Glutamatergic neuron (in vitro differentiated cells): ENCODE results near the gene ABLIM1. TPM values are rescaled to one million over a fixed set of nuclear protein-coding genes. Genes with fewer than 3 reads are reported as not detected.

ENCODE experiments used
- DNase-seq: peaks from one replicate; pipeline ENCODE4 v3.0.0; 2022
- H3K27ac Mint-ChIP-seq: one replicate; pipeline ENCODE4 v1.8.0; 2020; ENCODE audit warnings: mild to moderate bottlenecking, mixed read lengths, inconsistent platforms; ENCODE audit not compliant: unreplicated experiment
- H3K27me3 Mint-ChIP-seq: one replicate; pipeline ENCODE4 v1.8.0; 2020; ENCODE audit warnings: mild to moderate bottlenecking, moderate library complexity, mixed read lengths, inconsistent platforms; ENCODE audit not compliant: unreplicated experiment
- H3K36me3 Mint-ChIP-seq: one replicate; pipeline ENCODE4 v1.8.0; 2020; ENCODE audit warnings: mild to moderate bottlenecking, mixed read lengths, inconsistent platforms; ENCODE audit not compliant: unreplicated experiment
- H3K4me1 Mint-ChIP-seq: one replicate; pipeline ENCODE4 v1.8.0; 2020; ENCODE audit warnings: mild to moderate bottlenecking, low read depth, mixed read lengths, inconsistent platforms; ENCODE audit not compliant: unreplicated experiment
- H3K4me3 Mint-ChIP-seq: one replicate; pipeline ENCODE4 v1.8.0; 2020; ENCODE audit warnings: mild to moderate bottlenecking, mixed read lengths, inconsistent platforms; ENCODE audit not compliant: unreplicated experiment
- H3K9me3 Mint-ChIP-seq: one replicate; pipeline ENCODE4 v1.8.0; 2020; ENCODE audit warnings: mild to moderate bottlenecking, moderate library complexity, mixed read lengths, inconsistent platforms; ENCODE audit not compliant: unreplicated experiment
- CTCF ChIP-seq: fragments of 200-600 bp; sonication (generic); IDR thresholded peaks from one replicate; pipeline ENCODE4 v1.5.0; 2021; ENCODE audit not compliant: partially characterized antibody, unreplicated experiment
- total RNA-seq: library from RNA; stranded (reverse); fragmentation: NEBNext Ultra II Directional; extraction: Animal tissue kit (Norgen Biotek cat#: 25700); gene quantifications from one replicate; pipeline ENCODE4 v1.2.1, GENCODE V29; 2021; ENCODE audit not compliant: unreplicated experiment

The ABLIM1 gene
- total RNA-seq, 1 donor from 2014 or later: 25.7 TPM

GRCh38 chr10:114453576-114453975 lies 204.5 kb downstream of the ABLIM1 start:
- H3K27me3 Mint-ChIP-seq: peaks cover 2% of the 10 kb centered on the region
- H3K36me3 Mint-ChIP-seq: no peaks in the 10 kb centered on the region
- DNase-seq: no peak
- no peaks in the 10 kb centered on the region for H3K9me3 Mint-ChIP-seq
- no peak for TF ChIP-seq CTCF
- H3K27ac Mint-ChIP-seq: no peak overlapping the region
- H3K4me1 Mint-ChIP-seq: no peaks in the 10 kb centered on the region
- H3K4me3 Mint-ChIP-seq: no peak overlapping the region

GRCh38 chr10:114448897-114449296 lies 209.2 kb downstream of the ABLIM1 start:
- no peaks in the 10 kb centered on the region for H3K27me3 Mint-ChIP-seq
- no peak for DNase-seq
- no peaks in the 10 kb centered on the region for H3K9me3 Mint-ChIP-seq
- no peak overlapping the region for H3K4me3 Mint-ChIP-seq
- no peaks in the 10 kb centered on the region for H3K36me3 Mint-ChIP-seq
- H3K27ac Mint-ChIP-seq: no peak overlapping the region
- no peaks in the 10 kb centered on the region for H3K4me1 Mint-ChIP-seq
- TF ChIP-seq CTCF: no peak

- peaks cover 3% of the 10 kb centered on the region for H3K27me3 Mint-ChIP-seq
- no peak overlapping the region for H3K4me3 Mint-ChIP-seq
- H3K4me1 Mint-ChIP-seq: no peaks in the 10 kb centered on the region
- no peak overlapping the region for H3K27ac Mint-ChIP-seq
- no peak for DNase-seq
- no peaks in the 10 kb centered on the region for H3K36me3 Mint-ChIP-seq
- no peak for TF ChIP-seq CTCF
- H3K9me3 Mint-ChIP-seq: no peaks in the 10 kb centered on the region
These were observed 212.7 kb downstream of the ABLIM1 start for GRCh38 chr10:114445332-114445731.

- Mint-ChIP-seq H3K4me3 (no peak overlapping the region), H3K36me3 (no peaks in the 10 kb centered on the region), H3K9me3 (no peaks in the 10 kb centered on the region), H3K4me1 (no peaks in the 10 kb centered on the region), H3K27ac (no peak overlapping the region), H3K27me3 (peaks cover 3% of the 10 kb centered on the region)
- TF ChIP-seq CTCF: no peak
- DNase-seq: no peak
These were observed 213.3 kb downstream of the ABLIM1 start for GRCh38 chr10:114444819-114445218.

GRCh38 chr10:114442091-114442630 lies 215.9 kb downstream of the ABLIM1 start:
- Mint-ChIP-seq H3K4me3 (no peak overlapping the region), H3K4me1 (no peaks in the 10 kb centered on the region), H3K9me3 (no peaks in the 10 kb centered on the region), H3K36me3 (no peaks in the 10 kb centered on the region), H3K27me3 (peaks cover 3% of the 10 kb centered on the region), H3K27ac (no peak overlapping the region)
- DNase-seq: no peak
- no peak for TF ChIP-seq CTCF
